GM21381 (cell line): Measurements from ENCODE around the gene EXOC3L4.

Experiments
- ATAC-seq: cut with Tn5 transposase; IDR thresholded peaks from one replicate; pipeline ENCODE4 v1.9.1; 2021; ENCODE audit warnings: mild to moderate bottlenecking, moderate library complexity; ENCODE audit not compliant: unreplicated experiment

The EXOC3L4 gene

DNA sequence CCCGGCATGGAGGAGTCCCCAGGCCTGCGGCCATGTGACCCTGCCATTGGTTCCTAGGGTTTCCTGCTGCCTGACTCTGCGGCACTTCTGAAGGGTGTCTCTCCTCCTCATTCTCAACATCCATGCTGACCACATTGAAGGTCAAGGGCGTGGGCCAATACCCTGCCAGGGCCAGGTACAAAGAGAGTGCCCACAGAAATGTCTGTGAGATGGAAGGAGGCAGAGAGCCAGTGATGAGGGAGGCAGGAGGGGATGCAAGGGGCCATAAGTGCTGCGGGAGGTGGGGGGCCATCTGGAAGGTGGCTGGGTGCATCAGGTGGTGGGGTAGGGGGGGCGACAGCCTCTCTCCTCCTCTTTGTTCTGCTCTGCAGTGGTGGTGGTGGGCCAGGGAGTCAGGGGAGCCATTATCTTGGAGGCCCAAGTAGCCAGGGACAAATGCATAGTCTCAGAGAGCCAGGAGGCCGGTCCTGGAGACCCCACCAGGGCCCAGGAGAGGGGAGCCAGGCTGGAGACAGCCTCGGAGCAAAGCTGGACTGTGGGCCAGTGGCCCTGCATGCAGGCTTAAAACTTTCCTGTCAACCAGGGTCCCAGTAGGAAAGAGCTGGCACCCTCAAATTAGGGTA, 24.2 kb upstream of the EXOC3L4 start:
- no peak for ATAC-seq

DNA sequence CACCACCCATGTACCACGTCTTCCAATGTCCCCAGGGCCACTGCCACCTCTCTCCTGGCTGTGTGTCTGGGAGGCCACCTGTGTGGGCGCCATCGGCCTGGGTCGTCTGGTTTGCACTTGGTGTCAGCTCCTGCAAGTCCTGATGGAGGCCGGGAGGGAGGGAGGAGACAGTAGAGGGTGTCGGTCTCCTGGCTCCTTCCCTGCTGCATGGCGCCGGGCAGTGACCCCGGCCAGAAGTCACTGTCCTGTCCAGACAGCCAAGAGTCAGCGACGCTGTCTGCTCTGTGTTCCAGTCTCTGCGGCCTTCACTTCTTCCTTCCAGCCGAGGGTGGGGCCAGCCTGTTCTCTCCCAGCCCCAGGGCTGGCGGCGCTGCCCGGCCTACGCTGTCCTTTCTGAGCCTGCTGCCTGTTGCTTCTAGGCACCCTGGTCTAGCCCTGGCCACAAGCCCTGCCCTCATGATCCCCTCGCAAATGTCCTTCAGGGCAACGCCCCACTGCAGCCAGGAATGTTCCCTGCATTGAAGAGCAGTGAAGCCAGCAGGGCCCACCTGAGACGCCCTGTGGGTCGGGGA, 23.5 kb upstream of the EXOC3L4 start:
- no peak for ATAC-seq

DNA sequence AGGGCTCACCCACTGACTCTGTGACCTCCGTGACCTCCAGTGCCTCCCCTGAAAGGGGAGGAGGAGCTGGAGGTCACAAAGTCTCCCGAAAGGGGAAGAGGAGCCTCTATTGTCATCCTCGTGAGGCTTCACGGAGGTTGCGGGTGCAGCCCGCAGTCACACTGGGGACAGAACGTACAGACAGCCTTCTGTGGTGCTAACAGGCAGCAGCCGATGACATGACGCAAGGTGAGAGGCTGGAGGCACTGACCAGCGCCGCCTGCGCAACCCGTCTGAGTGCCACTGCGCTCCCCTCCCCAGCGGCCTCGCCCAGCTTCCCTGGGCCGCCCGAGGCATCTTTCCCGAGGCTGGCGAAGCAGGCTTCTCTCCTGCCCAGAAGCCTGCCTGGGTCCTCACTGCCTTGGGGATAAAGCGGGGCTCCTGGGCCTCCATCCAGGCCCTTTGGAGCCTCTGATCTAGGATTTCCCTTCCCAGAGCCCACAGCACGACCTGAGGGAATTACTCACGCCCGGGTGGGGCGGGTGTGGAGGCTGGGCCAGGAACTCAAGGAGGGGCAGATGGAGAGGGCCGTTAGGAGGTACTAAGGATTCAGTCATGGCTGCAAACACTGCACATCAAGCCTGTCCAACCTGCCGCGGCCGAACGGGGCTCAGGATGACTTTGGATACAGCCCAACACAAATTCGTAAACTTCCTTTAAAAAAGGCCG, 22.8 kb upstream of the EXOC3L4 start:
- ATAC-seq: no peak

DNA sequence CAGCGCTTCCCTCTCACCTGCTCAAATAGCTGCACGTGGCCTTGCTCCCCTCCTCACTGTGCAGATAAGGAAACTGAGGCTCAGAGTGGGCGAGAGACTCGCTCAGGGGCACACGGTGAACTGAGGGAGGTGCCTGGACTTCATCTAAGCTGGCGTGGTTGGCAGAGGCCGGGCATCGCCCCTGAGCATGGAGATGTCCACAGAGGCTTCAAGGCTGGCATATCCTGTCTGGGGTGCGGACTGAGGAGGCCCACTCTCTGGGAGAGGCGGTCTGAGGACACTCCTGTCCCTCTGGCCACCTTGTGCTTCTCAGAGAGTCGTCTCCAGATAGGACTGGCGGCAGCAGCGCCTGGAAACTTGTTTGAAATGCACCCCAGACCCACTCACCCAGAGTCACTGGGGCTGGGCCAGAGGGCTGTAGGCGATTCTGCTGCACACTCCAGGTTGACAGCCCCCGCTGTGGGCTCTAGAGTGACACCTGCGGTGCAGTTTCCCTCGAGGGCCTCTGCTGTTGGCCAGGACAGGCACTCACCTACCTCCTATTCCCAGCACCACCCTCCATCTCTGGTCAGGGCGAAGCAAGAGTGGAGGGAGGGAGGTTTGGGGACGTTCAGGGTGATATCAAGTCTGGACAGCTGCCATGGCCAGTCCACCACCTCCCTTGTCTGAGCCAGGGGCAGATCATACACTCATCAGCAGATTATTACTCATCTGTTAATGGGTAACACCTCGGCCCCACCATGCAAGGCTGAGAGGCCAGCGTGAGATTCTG, 21.7 kb upstream of the EXOC3L4 start:
- no peak for ATAC-seq

DNA sequence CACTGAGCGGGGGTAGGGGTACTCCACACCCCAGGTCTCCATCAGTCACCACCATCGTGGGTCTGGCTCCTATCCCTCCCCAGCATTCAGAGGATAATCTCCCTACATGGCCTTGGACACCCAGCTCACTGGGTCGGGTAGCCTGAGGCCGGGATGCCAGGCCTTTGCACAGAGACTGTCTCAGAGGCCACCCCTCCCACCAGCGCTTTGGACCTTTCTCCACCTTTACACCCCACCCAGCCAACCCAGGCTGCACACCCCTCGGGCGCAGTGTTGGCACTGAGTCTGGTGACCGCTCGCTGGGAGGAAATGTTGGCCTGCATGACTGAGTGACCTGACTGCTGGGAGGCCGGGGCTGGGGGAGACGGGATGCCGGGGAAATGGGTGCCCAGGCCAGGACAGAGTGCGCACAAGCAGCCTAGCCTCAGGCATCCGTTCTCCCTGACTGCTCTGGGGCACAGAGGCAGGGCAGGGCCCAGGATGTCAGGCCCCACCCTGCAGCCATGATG, 21.1 kb upstream of the EXOC3L4 start:
- ATAC-seq: no peak

DNA sequence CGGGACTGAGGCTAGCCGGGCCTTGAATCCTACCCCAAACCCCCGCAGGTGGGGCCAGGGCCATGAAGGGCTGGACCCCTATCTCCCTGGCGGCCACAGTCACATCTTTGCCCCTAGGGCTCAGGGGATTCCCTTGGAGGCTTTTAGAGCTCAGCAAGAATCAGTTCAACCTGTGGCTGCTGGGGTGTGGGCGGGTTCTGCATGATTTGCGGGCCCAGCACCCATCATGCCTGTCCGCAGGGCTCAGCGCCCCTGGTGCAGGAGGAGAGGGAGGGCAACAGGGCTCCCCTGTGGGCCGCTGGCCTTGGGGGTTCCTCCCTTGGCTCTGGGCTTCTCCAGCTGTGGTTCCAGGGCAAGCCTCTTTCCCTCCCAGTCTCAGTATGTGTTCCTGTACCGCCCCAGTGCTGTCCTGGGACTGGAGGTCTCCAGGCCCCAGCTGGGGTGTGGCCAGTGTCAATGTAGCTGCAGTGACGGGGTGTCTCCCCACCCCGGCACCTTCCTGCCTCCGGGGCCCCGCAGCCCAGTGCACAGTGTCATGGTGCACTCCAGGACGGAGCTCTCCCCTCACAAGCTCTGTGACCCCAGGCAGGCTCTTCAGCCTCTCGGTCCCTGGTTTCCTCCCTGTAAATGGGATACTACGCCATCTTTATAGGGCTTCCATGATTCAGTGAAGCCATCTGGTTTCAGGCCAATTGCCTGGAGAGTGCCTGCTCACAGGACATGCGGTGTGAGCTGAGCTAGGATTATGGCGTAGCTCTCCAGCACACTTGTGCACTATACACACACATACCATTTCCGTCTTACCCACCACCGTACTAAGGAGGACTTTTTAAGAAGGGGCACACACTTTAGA, 20.4 kb upstream of the EXOC3L4 start:
- ATAC-seq: no peak

DNA sequence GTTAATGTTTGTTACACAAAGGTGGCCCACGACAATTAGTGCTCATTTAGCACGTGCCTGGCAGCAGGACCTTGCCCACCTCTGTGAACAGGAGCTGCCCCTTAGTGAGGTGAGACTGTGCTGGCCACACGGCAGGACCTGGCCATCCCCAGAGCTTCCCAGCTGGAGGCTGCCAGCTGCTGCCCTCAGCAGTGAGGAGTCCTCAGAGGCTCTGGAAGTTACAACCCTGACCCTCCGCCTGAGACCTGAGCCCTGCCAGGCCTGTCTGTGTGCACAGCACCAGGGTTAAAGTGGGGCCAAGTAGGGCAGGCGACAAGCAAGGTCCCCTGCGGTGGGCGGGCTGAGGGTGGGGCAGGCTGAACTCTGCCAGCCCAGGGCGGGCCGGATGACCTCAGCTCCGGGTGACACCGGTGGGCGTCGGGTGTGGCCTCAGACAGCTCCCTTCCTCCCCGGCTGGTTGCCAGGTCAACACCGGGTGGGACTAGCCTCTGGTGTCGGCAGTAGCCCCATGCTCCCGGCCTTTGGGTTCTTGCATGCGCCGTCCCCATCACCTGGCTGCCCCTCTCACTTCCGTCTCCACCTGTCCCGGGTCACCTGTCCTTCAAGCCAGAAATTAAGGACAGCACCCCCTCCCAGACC, 19.7 kb upstream of the EXOC3L4 start:
- ATAC-seq: no peak

DNA sequence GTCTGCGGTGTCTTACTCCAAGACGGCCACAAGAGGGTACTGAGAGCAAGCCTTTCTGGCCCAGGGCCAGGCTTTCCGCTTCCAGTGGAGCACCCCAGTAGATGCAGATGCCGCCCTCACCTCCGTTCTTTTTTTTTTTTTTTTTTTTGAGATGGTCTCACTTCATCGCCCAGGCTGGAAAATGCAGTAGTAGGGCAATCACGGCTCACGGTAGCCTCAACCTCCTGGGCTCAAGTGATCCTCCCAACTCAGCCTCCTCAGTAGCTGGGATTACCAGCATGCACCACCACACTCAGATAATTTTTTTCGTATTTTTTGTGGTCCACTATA, 16.1 kb upstream of the EXOC3L4 start:
- ATAC-seq: peak; percentile 37

DNA sequence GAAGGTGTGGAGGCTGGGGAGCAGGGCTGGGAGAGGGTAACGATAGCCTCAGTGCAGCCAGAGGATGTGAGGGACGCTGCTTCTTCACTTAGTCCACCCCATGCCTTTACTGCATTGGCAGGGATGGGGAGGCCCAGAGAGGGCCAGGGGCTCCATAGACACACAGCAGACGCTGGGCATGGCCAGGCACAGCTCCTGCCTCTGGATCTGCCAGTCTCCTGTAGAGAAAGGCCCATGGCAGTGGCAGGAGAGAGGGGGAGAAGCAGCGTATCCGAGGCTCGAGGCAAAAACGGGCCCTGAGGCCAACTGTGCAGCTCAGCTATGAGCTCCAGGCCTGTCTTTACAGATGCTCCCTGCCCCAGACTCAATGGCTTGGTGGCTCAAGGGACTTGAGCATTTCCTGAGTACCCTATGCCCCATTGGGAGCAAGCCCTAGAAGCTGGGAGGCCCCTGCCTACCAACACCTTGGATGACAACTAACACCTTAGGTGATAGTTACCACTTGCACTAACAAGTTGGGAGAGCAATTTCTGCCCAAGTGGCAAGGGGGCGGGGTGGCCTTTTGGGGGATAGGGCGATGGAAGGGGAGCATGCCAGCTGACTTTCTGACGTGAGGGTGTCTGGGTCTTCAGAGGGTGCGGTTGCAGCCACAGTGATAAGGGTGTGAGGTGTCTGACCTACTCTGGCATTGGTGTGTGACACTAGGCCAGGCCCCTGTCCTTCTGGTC, 15.5 kb upstream of the EXOC3L4 start:
- no peak for ATAC-seq

DNA sequence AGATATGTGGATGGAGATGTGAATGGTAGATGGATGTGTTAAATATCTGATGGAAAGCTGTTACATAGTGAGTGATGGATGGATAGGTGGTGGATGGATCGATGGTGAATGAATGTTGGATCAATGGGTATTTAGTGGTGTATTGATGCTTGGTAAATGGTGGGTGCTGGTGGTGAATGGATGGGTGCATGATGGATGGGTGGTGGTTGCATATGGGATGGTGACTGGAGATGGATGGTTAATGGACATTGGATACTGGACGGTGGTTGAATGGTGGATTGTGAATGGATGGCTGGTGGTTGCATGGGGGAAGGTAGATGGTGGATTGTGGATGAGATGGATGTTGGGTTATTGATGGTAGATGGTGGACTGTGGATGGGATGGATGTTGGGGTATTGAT, 12.6 kb upstream of the EXOC3L4 start:
- no peak for ATAC-seq

DNA sequence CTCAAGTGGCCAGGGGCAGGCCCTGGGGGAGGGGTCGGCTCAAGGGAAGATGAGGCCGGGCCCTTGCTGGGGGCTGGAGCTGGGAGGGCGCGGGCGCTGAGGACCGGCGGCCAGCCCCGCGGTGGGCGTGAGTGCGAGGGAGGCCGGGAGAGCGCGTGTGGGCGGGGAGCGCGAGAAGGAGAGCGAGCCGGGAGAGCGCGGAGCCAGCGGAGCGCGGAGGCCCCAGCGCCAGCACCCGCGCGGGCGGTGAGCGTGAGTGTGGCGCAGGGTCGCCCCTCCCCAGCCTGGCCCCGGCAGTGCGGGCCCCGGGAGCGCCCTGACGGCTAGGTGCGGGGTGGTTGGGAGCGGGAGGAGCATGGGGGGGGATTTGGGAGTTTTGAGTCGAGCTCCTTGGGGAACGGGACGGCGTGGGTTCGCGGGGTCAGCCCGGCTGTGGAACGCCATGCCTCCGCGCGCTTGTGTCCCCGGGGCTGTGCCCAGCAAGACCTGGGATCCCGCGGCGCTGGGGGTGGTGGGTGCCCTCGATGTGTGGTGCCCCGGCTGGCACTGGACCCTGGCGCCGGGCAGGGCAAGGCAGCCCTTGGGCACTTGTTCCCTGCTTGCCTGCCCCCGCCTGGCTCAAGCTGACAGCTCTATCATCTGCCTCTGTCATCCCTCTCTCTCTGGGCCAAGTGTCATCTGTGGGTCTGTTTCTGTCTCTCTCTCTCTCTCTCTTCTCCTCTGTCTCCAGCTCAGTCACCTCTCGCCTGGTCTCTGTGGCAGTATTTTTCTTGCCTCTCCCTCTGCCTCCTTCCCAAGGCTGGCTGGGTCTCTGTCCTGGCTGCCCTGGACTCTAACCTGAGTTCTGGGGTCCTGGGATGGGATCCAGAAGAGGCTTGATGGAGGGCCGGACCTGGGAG, 10.3 kb upstream of the EXOC3L4 start, which contains the start of gene LBHD2:
Gene LBHD2 (plus strand): TSS at position 190 of the 899 bp plus-strand sequence. CDS start 1,803 bp downstream, outside the sequence.
- no peak for ATAC-seq

DNA sequence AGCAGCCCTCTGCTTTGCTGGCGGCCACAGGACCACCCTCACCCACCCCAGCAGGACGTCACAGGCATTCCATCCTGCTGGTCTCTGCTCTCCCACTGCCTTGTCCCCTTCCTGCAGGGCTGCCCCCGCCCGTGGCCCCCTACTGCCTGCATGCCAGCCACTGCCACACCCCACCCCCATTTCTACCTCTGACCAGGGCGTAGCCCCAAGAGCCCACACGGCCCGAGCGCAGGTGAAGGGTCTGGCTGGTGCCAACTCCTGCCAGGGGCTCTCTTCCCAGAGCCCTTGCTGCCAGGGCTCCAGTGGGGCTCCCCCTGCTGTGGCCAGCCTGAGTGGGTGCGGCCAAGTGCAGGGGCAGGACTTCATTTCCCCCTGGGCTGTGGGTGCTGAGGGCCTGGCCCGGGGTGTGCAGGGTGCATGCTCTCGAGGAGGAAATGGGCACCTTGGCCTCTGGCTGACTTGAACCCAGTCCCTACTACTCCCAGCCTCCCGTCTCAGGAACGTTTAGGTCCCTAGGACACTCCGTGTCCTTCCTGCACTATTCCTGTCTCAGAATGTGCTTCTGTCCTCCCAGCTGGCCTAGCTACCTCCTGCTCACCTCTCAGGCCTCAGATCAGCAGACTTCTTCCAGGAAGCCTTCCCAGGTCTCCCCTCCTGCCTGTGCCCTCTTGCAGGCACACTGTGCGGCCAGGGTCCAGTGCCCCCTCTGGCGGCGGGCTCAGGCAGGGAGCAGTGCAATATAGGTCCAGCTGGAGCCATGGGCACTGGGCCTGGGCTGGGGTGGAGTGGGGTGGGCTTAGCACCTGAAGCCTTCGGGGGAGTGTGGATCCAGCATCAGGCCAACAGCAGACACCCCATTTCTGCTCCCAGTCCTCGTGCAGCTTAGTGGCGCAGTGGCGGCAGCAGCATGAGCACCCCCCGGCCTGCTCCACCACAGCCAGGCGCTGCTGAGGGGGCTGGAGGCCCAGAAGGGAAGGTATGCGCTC, 9.1 kb upstream of the EXOC3L4 start:
- ATAC-seq: no peak

DNA sequence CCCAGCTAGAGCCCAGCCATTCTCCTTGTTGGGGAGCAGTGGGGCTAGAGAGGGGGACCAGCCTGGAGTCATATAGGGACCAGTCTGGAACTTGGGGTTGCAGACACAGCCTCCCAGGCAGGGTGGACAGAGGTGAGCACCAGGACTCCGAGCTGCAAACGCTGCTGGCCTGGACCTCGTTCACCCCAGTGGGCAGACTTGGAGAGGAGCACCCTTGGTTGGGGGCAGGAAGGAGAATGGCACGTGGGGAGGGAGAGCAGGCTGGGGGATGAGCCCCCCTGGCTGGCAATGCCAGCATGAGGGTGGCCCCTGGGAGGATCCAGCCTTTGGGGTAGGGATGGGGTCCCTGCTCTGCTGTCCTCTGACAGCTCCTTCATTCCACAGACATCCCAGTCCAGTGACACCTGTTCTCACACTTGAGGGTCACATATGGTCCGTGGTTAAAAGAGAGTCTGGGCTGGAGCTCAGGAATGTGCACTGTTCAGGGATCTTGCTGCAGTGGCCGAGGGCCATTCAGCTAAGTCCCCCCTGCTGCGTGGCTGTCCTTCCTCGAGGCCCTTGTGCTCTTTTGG, 7.7 kb upstream of the EXOC3L4 start:
- no peak for ATAC-seq

DNA sequence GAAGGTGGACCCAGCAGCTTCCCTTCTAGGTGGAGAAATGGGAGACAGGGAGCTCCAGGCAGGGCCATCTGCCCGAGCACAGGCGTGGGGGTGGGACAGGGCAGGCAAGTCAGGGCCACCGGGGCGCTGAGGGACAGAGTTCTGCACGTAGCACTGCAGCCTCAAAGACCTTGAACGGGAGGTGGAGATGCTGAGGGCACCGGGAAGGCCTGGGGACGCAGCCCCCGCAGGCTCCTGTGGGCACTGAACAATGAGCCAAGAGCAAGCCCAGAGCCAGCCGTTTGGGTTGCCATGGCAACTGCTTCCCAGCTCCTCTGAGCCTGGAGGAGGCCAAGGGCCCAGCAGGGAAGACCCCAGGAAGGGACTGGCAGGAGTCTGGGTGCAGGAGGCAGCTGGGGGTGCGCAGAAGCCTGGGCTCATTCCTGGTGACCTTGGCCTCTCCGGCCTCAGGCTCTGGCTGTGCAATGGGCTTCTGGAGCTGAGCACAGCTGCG, 7.1 kb upstream of the EXOC3L4 start:
- no peak for ATAC-seq

DNA sequence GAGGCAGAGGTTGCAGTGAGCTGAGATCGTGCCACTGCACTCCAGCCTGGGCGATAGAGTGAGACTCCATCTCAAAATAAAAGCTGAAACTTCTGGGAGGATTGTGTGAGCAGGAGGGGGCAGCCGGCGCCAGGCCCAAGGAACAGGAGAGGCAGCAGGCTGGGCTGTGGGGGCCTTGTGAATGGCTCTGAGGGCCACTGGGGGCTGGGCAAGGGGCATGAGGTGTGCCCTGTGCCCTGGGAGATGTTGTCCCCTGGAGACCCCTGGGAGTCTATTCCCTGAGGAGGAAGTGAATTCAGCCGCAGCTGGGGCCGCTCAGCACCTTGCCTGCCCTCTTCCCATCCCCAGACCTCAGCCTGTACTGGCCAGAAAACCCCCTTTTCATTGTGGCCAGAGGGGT, 5.6 kb upstream of the EXOC3L4 start:
- no peak for ATAC-seq

DNA sequence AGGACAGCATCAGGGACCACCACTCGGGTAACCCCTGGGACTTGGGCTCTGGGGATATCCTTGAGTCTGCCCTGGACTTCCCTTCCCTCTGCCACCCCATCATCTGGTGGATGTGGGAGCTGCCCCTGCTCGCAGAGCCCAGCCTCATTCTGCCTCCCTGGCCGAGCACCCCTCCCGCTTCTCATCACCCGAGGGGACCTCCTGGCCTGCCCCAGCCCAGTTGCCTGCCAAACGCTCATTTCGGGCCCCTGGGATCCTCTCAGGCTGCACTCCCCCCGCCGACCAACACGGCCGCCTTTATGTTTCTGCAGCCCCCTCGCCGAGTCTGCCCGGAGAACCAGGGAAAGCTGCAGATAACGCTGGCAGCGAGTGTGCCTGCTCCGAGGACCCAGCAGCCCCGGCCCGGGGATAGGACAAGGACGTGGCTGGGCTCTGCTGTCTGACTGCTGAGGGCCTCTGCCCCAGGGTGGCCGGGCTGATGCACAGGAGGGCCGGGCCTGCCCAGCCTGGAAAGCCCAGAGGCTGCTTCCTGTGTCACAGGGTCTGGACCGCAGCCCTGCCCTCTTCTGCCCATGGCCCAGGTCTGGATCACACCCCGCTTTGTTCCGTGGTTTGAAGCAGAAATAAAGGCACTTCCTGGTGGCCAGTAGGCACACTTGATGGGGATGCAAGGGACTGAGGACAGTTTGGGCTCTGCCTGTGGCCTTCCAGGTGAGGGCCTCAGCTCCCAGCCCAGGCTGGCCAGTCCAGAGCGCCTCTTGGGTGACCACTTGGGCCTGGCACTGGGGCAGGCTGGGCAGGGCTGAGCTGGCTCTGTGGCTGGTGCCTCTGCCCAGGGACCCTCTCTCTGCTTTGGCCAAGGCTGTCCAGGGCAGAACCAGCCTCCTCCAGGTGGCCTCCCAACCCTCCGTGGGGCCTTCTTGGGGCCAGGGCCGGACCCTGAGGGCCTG, 4.9 kb upstream of the EXOC3L4 start:
- no peak for ATAC-seq
